IPS-15b (cell line): ENCODE measurements around the gene RNF180.
A peak's percentile ranks its signal among the peaks of the same experiment; 100 is the strongest.

Source experiments
- H3K27me3 ChIP-seq: one replicate; pipeline ENCODE4 v1.6.1; 2013; ENCODE audit warnings: low read length; ENCODE audit not compliant: control insufficient read depth, insufficient read depth
- H3K36me3 ChIP-seq: one replicate; pipeline ENCODE4 v1.6.1; 2013; ENCODE audit warnings: low read length; ENCODE audit not compliant: control insufficient read depth, insufficient read depth
- H3K4me1 ChIP-seq: one replicate; pipeline ENCODE4 v1.6.1; 2013; ENCODE audit warnings: mild to moderate bottlenecking, low read length; ENCODE audit not compliant: control insufficient read depth, insufficient read depth
- H3K4me3 ChIP-seq: one replicate; pipeline ENCODE4 v1.5.1; 2013; ENCODE audit warnings: low read depth, low read length
- H3K9ac ChIP-seq: one replicate; pipeline ENCODE4 v1.6.1; 2013; ENCODE audit warnings: low read depth, mild to moderate bottlenecking, low read length
- H3K9me3 ChIP-seq: one replicate; pipeline ENCODE4 v1.6.1; 2013; ENCODE audit warnings: mild to moderate bottlenecking, low read length; ENCODE audit not compliant: control insufficient read depth, insufficient read depth

RNF180 gene

DNA sequence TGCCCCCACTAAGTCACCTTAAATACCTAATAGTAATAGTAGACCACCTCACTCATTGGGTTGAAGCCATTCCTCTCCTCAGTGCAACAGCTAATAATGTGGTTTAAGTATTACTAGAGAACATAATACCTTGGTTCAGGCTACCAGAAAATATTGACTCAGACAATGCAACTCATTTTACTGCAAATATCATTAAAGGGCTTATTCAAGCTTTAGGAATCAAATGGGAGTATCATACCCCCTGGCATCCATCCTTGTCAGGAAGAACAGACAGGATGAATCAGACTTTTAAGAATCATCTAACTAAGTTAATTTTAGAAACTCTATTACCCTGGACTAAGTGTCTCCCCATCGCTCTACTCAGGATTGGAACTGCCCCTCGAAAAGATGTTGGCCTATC is 6.8 kb upstream of the RNF180 start:
- no peaks in the 10 kb centered on the region for H3K36me3 ChIP-seq
- peaks cover 3% of the 10 kb centered on the region for H3K27me3 ChIP-seq
- no peaks in the 10 kb centered on the region for H3K4me1 ChIP-seq
- H3K9ac ChIP-seq = no peak overlapping the region
- H3K4me3 ChIP-seq = no peak overlapping the region
- no peaks in the 10 kb centered on the region for H3K9me3 ChIP-seq

DNA sequence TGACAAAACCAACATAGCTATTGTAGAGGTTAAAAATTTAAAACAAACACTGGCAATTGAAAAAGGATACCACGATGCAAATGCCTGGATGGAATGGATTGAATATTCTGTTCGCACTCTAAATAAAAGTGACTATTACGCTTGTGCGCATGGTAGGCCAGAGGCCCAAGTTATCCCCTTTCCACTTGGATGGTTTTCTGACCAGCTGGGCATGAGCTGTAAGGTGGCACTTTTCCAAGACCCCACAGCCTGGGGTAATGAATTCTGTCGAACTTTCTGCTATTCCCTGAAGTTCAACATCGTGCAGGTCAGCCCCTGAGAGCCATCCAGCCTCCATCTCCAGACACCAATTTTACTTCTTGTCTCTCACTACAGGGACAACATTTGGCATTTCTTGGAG is 5.4 kb upstream of the RNF180 start:
- H3K36me3 ChIP-seq = no peaks in the 10 kb centered on the region
- H3K9me3 ChIP-seq = no peaks in the 10 kb centered on the region

DNA sequence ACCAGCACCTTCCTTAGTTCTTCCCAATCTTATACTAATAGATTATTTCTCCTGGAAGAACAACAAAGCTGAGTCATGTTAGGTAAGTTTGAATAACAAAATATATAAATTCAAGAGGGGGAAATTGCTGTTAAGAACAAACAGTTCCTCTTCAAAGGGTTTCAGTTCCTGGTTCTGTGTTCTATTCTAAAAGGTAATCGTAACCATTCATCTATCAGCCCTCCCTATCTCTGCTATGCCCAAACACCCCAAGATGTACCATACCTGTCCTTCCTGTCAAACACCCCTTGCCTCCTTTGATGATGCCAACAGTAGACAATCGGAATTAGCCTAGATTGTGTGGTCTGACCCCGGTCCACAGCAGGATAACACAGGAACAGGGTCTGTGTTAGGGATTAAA is 4.2 kb upstream of the RNF180 start:
- Histone ChIP-seq H3K9ac (no peak overlapping the region), H3K36me3 (no peaks in the 10 kb centered on the region), H3K4me1 (no peaks in the 10 kb centered on the region), H3K9me3 (no peaks in the 10 kb centered on the region), H3K27me3 (peaks cover 16% of the 10 kb centered on the region), H3K4me3 (no peak overlapping the region)

More for the DNA sequence above, 5.4 kb upstream of the RNF180 start:
- H3K4me3 ChIP-seq = no peak overlapping the region
- H3K4me1 ChIP-seq = no peaks in the 10 kb centered on the region
- H3K27me3 ChIP-seq = peaks cover 13% of the 10 kb centered on the region
- no peak overlapping the region for H3K9ac ChIP-seq

DNA sequence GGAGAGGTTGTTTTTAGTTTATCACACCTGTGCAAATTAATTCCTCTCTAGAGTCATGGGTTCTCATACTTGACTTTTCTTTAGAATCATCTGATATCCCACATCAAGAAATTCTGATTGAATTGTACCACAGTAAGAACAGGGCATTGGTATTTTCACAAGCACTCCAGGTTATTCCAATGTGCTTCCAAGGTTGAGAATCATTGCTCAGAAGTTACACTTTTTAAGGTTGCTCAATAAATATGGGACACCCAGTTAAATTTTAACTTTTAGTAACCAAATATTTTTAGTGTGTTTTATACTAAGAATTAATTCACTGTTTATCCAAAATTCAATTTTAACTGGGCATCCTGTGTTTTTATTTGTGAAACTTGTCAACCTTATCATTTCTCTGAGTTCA is 2.5 kb upstream of the RNF180 start:
- Histone ChIP-seq H3K4me3 (no peak overlapping the region), H3K27me3 (peaks cover 26% of the 10 kb centered on the region), H3K36me3 (no peaks in the 10 kb centered on the region), H3K9me3 (no peaks in the 10 kb centered on the region), H3K9ac (no peak overlapping the region), H3K4me1 (no peaks in the 10 kb centered on the region)

DNA sequence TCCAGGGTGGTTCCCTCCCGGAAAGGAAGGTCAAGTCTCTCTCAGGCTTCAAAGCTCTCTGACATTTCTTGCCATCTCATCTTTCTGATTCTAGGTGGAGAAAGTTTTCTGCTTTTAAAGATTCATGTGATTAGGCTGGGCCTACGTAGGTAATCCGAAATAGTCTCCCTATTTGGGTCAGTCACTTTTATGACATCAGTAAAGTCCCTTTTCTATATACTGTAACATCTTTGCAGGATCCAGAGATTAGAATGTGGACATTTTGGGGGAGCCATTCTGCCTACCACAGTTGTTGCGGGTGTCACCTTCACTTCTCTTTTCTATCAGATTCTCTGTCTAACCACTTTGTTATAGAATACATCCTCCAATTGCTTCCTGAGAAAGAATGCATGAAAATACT is 1.9 kb upstream of the RNF180 start:
- H3K27me3 ChIP-seq = peaks cover 26% of the 10 kb centered on the region
- no peak overlapping the region for H3K9ac ChIP-seq
- H3K4me1 ChIP-seq = no peaks in the 10 kb centered on the region
- H3K4me3 ChIP-seq = no peak overlapping the region
- no peaks in the 10 kb centered on the region for H3K9me3 ChIP-seq
- no peaks in the 10 kb centered on the region for H3K36me3 ChIP-seq

DNA sequence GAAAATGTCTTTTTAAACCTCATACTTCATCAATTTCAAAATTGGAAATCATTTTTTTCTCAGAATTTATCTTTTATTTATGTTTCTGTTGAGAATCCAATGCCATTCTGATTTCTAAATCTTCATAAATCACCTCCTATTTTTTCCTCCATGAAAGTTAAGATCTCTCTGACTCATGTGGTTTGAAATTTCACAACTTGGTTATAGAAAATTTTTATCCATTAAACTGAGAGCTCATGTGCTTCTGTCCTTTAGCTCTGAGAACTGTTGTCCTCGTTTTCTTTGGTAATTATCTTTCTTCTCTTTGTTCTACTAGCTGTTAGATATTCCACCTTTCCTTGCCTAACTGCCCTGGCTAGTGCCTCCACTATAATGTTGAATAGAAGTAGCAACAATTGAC is 1.5 kb upstream of the RNF180 start:
- Histone ChIP-seq H3K4me1 (no peaks in the 10 kb centered on the region), H3K27me3 (peaks cover 26% of the 10 kb centered on the region), H3K36me3 (no peaks in the 10 kb centered on the region), H3K4me3 (no peak overlapping the region), H3K9ac (no peak overlapping the region), H3K9me3 (no peaks in the 10 kb centered on the region)

DNA sequence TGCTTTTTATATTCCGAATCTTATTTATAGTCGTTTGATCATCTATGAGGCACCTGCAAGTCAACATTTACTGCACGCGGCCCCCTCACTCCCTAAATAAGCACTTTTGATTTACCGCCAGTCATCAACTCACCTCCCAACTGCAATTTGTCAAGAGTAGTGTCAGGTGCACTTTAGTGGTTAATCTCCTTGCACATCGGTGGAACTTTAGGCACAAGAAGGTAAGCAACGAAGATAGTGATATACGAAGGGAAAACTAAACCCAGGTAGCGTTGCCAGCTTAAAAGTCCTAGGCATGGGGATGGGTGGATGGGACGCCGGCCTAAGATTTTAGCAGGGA is 513 bp upstream of the RNF180 start:
- H3K27me3 ChIP-seq = peaks cover 26% of the 10 kb centered on the region
- no peaks in the 10 kb centered on the region for H3K9me3 ChIP-seq
- no peaks in the 10 kb centered on the region for H3K36me3 ChIP-seq
- peak overlapping the region; percentile 76 for H3K4me3 ChIP-seq
- peak overlapping the region; percentile 47 for H3K9ac ChIP-seq
- no peaks in the 10 kb centered on the region for H3K4me1 ChIP-seq

DNA sequence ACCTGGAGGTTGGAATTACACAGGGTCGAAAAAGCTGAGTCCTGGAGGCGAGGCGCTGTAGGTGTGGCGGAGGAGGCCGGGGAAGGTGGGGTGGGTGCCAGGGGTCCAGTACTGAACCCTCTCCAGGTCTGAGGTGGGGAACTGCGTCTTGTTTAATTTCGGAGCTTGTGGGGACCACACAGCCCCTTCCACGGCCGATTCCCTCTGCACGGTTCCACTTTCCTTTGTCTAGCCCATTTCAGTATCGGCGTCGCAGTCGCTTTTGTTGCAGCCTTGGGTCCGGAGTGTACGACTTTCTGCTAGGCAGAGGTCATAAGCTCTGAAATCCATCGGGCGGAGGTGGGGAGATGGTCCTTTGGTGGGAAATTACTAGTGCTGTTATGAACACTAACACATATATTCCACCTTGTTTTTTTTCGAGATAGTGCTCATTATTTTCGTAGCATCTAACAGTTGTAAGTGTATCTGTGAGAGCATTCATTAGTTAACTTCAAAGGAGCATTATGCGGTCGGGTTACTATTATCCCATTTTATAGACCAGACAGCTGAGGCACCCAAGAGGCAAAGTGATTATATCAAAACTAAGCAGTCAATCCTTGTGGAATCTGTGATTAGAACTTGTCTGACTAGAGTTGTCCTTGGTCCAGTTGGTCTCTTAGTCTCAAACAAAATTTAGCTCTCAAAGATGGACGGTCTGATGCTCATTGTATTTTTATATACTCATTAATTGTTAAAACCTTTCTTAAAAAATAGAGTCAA is 737 bp downstream of the RNF180 start:
- Histone ChIP-seq H3K4me1 (no peaks in the 10 kb centered on the region), H3K9ac (peak overlapping the region; percentile 61), H3K27me3 (peaks cover 26% of the 10 kb centered on the region), H3K9me3 (no peaks in the 10 kb centered on the region), H3K36me3 (no peaks in the 10 kb centered on the region), H3K4me3 (peak overlapping the region; percentile 76)

DNA sequence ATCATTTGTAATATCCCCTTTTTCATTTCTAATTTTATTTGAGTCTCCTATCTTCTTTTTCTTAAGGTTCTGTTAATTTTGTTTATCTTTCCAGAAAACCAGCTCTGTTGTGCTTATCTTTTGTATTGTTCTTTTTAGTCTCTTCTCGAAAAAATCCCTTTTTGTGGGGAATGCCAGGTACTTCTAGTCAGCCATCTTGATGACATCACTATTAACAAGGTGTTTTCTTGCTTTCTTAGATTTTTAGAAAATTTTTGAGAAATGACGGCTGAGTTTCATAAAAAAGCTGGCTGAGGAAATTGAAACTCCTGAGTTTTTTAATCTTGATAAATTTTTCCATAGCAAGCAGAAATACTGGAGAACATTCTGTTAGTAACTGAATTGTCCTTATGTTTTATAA is 10.7 kb downstream of the RNF180 start:
- H3K4me1 ChIP-seq = no peaks in the 10 kb centered on the region
- no peak overlapping the region for H3K9ac ChIP-seq
- H3K4me3 ChIP-seq = no peak overlapping the region
- H3K27me3 ChIP-seq = no peaks in the 10 kb centered on the region
- H3K9me3 ChIP-seq = no peaks in the 10 kb centered on the region
- no peaks in the 10 kb centered on the region for H3K36me3 ChIP-seq

DNA sequence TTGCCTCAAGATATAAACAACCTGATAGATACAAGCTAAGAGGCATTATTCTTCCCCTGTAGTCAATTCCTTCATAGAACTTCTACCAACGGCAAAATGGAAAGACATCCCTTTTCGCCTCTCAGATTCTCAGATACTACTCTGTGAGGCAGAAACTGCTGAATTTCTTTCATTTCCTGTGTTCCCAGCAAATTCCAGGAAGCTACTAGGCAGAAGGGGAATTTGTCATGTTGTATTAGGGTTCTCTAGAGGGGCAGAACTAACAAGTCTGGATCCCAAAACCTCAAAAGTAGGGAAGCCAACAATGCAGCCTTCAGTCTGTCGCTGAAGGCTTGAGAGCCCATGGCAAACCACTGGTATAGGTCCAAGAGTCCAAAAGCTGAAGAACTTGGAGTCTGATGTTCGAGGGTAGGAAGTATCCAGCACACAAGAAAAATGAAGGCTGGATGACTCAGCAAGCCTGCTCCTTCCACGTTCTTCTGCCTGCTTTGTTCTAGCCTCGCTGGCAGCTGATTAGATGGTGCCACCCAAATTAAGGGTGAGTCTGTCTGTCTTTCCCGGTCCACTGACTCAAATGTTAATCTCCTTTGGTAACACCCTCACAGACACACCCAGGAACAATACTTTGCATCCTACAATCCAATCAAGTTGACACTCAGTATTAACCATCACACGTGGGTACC is 15.2 kb downstream of the RNF180 start:
- Histone ChIP-seq H3K4me3 (no peak overlapping the region), H3K9me3 (no peaks in the 10 kb centered on the region), H3K36me3 (no peaks in the 10 kb centered on the region), H3K9ac (no peak overlapping the region), H3K27me3 (no peaks in the 10 kb centered on the region), H3K4me1 (no peaks in the 10 kb centered on the region)

DNA sequence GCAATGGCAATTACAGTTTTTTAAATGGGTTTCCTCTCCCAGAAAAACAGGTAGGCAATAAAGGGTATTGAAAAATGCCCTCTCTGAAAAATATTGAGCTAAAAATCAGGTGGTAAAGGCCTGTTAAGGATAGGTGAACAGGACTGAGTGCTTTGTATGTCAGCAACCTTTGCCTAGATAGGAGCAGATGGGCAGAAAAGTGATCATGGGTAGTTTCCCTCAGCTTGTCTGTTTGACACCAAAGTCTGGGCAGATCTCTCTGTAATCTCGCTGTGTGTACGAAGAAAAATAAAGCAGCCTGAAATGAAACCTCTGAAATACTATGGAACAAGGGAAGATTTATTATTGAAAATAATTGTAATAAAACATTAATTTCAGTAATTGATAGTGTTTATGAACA is 15.8 kb downstream of the RNF180 start:
- H3K27me3 ChIP-seq = no peaks in the 10 kb centered on the region
- no peaks in the 10 kb centered on the region for H3K36me3 ChIP-seq
- no peak overlapping the region for H3K9ac ChIP-seq
- no peaks in the 10 kb centered on the region for H3K4me1 ChIP-seq
- H3K9me3 ChIP-seq = no peaks in the 10 kb centered on the region
- no peak overlapping the region for H3K4me3 ChIP-seq

DNA sequence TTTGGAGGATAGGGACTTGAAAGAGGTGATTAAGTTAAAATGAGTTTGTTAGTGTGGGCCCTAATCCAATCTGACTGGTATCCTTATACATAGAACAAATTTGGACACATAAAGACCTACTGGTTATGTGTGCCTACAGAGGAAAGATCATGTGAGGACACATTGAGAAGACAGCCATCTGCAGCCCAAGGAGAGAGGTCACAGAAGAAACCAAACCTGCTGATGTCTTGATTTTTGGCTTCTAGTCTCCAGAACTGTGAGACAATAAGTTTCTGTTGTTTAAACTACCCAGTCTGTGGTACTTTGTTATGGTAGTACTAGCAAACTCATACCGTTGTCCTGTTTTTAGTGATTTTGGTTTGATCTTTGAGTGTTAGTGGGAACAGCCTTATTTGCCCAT is 18.3 kb downstream of the RNF180 start:
- Histone ChIP-seq H3K27me3 (no peaks in the 10 kb centered on the region), H3K4me1 (no peaks in the 10 kb centered on the region), H3K9me3 (no peaks in the 10 kb centered on the region), H3K36me3 (no peaks in the 10 kb centered on the region), H3K9ac (no peak overlapping the region), H3K4me3 (no peak overlapping the region)
